Right ventricle myocardium superior (tissue), 1 donor: ENCODE data around the gene IER2. TPM values are rescaled to one million over a fixed set of nuclear protein-coding genes. Genes with fewer than 3 reads are reported as not detected.
"Not testable (repeated sequence)": the region's sequence is repeated elsewhere in the genome, so short reads cannot be mapped to it uniquely, and the experiment has no call there.

Source experiments
- ATAC-seq: fragments of 200-7000 bp; cut with Tn5 transposase; one replicate; pipeline ENCODE4 v1.9.1; 2020; ENCODE audit warnings: mild to moderate bottlenecking; ENCODE audit not compliant: poor library complexity
- DNase-seq: peaks from one replicate; pipeline ENCODE4 v3.0.0-alpha.2; 2020
- intact Hi-C: fragments of 100-400 bp; cut with DNase I; formaldehyde crosslinking; loops from one replicate; pipeline ENCODE4 v1.11.2; 2022
- total RNA-seq: library from RNA; stranded (reverse); fragmentation: NEBNext Ultra II Directional; extraction: Animal tissue kit (Norgen Biotek cat#: 25700); gene quantifications from one replicate; pipeline ENCODE4 v1.2.1, GENCODE V29; 2021
- donor health status: DM: no; HTN: yes; CAD: no; lungs with severe emphysema.

The IER2 gene
- total RNA-seq, 1 donor from 2014 or later, result 17.7 TPM

GRCh38 chr19:13155472-13156359 lies 5.5 kb downstream of the IER2 start:
- DNase-seq (peak; percentile 88), ATAC-seq (no peak)
- intact Hi-C loops, result no loop called here

- DNase-seq (no peak), ATAC-seq (no peak)
- intact Hi-C loops, result no loop called here
Measured at GRCh38 chr19:13159713-13160112, 9.5 kb downstream of the IER2 start.

GRCh38 chr19:13160557-13160956 lies 10.3 kb downstream of the IER2 start:
- intact Hi-C loops, result no loop called here
- ATAC-seq (no peak), DNase-seq (no peak)

- DNase-seq (peak; percentile 98), ATAC-seq (peak; percentile 91)
- intact Hi-C loops, result no loop called here
Measured at GRCh38 chr19:13162724-13163608, 12.8 kb downstream of the IER2 start.

- peak; percentile 77 for DNase-seq
- peak; percentile 40 for ATAC-seq
- intact Hi-C loops, result no loop called here
Measured at GRCh38 chr19:13163609-13164342, 13.6 kb downstream of the IER2 start.

- ATAC-seq (peak; percentile 20), DNase-seq (peak; percentile 83)
- intact Hi-C loops, result no loop called here
Measured at GRCh38 chr19:13164343-13165161, 14.3 kb downstream of the IER2 start.

- DNase-seq (no peak), ATAC-seq (no peak)
- intact Hi-C loops, result no loop called here
Measured at GRCh38 chr19:13165162-13165997, 15.2 kb downstream of the IER2 start.

GRCh38 chr19:13166151-13166550 lies 15.9 kb downstream of the IER2 start:
- ATAC-seq, DNase-seq, intact Hi-C loops: not testable (repeated sequence)

GRCh38 chr19:13169769-13170168 lies 19.6 kb downstream of the IER2 start:
- DNase-seq (no peak), ATAC-seq (no peak)
- intact Hi-C loops, result no loop called here

- ATAC-seq, result no peak
- intact Hi-C loops, result no loop called here
- DNase-seq, result no peak
Measured at GRCh38 chr19:13171146-13171545, 20.9 kb downstream of the IER2 start.

- ATAC-seq, result peak; percentile 56
- DNase-seq, result peak; percentile 88
- intact Hi-C loops, result no loop called here
Measured at GRCh38 chr19:13172346-13173138, 22.3 kb downstream of the IER2 start.

GRCh38 chr19:13173139-13173737 lies 23.0 kb downstream of the IER2 start:
- DNase-seq, result no peak
- ATAC-seq, result no peak
- intact Hi-C loops, result no loop called here

- intact Hi-C loops, result no loop called here
- no peak for ATAC-seq
- no peak for DNase-seq
Measured at GRCh38 chr19:13176345-13176744, 26.1 kb downstream of the IER2 start.

GRCh38 chr19:13177584-13177983 lies 27.4 kb downstream of the IER2 start:
- ATAC-seq, intact Hi-C loops, DNase-seq: not testable (repeated sequence)

GRCh38 chr19:13178291-13178690 lies 28.1 kb downstream of the IER2 start:
- intact Hi-C loops, result not testable (repeated sequence)

GRCh38 chr19:13181747-13182388 lies 31.7 kb downstream of the IER2 start:
- peak; percentile 96 for ATAC-seq
- peak; percentile 89 for DNase-seq
- intact Hi-C loops, result no loop called here

More at GRCh38 chr19:13178291-13178690, 28.1 kb downstream of the IER2 start:
- DNase-seq, ATAC-seq: not testable (repeated sequence)
